Measurements from ENCODE around the gene CFAP68.

The CFAP68 gene

DNA sequence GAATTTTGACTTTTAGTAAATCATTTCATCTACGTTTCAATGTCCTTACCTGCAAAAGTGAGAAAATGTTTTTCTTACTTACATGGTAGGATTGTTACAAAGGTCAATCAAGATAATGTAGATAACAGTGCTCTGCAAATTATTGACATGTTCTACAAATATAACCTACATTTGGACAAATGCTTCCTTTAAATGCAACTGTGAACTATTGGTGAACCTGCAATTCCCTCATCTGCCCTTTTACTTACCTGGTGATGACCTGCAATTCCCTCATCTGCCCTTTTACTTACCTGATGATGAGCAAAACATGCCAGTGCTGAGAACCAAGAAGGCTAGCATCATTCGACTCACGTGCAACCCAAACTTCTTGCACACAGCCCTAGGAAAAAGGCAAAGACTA is 19.1 kb upstream of the CFAP68 start:
- no peak for DNase-seq (ENCODE audit: low read depth)
- H3K4me3 ChIP-seq (ENCODE audit: low read depth, low read length) = no peak overlapping the region
- TF ChIP-seq, protein P1, sequence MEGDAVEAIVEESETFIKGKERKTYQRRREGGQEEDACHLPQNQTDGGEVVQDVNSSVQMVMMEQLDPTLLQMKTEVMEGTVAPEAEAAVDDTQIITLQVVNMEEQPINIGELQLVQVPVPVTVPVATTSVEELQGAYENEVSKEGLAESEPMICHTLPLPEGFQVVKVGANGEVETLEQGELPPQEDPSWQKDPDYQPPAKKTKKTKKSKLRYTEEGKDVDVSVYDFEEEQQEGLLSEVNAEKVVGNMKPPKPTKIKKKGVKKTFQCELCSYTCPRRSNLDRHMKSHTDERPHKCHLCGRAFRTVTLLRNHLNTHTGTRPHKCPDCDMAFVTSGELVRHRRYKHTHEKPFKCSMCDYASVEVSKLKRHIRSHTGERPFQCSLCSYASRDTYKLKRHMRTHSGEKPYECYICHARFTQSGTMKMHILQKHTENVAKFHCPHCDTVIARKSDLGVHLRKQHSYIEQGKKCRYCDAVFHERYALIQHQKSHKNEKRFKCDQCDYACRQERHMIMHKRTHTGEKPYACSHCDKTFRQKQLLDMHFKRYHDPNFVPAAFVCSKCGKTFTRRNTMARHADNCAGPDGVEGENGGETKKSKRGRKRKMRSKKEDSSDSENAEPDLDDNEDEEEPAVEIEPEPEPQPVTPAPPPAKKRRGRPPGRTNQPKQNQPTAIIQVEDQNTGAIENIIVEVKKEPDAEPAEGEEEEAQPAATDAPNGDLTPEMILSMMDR (conservative IDR thresholded peaks at IDR 0.05; ENCODE audit: low read depth, low read length) = no peak

DNA sequence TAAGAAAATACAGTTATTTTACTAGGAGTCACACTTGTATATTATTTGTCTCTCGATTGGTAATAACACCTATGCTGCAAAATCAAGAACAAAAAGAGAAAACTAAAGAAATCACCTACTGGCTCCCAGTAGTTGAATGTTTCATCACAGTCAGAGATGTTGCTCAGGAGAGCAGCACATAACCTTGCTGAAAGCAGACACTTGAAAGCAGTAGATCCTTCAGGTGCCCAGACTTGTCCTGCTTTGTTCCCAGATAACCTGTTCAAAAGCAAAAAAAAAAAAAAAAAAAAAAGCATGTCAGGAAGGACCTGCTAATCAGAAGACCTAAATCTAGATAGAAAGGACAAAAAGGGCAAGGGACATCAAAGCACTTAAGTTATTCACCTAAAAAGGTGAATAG is 9.2 kb upstream of the CFAP68 start:
- no peak for DNase-seq (ENCODE audit: low read depth)
- no peak overlapping the region for H3K4me3 ChIP-seq (ENCODE audit: low read depth, low read length)
- TF ChIP-seq, protein P1 (conservative IDR thresholded peaks at IDR 0.05; ENCODE audit: low read depth, low read length) = no peak

DNA sequence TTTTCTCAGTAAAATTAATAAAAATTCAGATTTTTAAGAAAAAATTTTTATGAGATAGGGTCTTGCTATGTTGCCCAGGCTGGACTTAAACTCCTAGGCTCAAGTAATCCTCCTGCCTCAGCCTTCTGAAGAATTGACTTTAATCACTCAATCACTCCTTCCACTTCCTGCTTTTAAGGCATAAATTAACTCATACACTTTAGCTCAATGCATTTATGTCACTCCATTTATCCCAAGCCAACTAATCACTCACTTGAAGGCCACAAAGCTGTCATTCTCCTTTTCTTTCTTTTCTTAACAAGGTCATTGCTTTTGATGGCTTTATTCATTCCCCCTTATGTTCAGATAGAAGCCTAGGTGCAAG is 8.8 kb upstream of the CFAP68 start:
- no peak for DNase-seq (ENCODE audit: low read depth)
- TF ChIP-seq, protein P1 (conservative IDR thresholded peaks at IDR 0.05; ENCODE audit: low read depth, low read length) = no peak
- H3K4me3 ChIP-seq (ENCODE audit: low read depth, low read length) = peak overlapping the region; percentile 86

DNA sequence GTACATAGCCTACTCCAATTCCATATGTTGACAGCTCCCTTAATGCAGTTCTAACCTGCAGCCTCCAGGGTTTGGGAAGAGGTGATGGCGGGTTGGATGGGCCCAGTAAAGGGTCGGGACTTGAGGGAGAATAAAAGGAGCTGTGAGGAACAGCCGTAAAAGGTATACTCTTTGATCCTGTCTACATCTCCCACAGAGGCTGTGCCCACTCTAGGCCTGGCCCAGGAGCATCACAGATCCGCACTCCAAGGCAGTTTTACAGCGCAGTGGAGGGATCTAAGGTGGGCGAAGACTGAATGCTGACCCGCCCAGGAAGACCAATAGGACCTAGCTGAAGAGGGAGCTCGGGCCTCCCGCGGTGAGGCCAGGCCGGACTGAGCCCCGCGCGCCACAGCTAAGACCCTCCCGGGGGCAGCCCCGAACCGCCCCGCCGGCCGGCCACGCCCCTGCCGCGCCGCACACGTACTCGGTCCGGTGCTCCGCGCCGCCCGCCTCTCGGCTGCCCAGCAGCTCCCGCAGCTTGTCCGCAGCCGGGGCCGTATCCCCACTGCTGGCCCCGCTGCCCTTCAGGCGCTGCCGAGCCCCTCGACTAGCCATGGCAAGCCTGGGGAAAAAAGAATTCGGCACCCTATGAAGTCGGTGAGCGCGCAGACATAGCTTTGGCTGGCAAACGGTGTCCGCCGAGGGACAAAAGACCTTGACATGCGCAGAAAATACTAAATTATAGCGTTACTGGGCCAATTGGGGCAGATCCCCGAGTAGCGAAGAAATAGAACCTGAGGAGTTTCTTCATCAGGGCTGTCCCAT is 8.3 kb upstream of the CFAP68 start, which contains the start of gene ALG9:
Gene ALG9 (minus strand): TSS at position 696 of the 807 bp plus-strand sequence. CDS start 99 bp downstream, at position 597.
- DNase-seq (ENCODE audit: low read depth) = peak; percentile 85
- peak within 1 kb of the TSS; percentile 86 for H3K4me3 ChIP-seq (ENCODE audit: low read depth, low read length)
- TF ChIP-seq, protein P1 (conservative IDR thresholded peaks at IDR 0.05; ENCODE audit: low read depth, low read length) = peak; percentile 52

DNA sequence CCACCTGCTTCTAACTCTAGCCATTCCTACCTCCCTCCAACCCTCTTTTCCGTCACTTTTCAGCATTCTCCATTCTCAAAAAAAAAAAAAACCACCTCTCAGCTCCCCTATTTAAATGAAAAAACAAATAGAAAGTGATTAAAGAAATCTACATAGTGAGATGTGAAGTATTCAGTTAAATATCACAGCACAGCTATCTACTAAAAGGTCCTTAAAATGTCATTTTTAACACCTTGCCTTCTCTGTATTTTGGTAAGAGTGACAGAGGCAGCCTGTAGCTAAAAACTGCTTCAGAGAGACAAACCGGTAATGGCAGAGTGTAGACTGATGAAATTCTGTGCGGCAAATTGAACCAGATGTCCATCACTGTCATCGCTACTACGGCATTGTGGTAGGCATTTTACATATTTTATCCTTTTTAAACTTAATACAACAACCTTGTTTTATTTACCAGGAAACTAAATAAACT is 7.6 kb upstream of the CFAP68 start:
- peak overlapping the region; percentile 86 for H3K4me3 ChIP-seq (ENCODE audit: low read depth, low read length)
- DNase-seq (ENCODE audit: low read depth) = no peak
- TF ChIP-seq, protein P1 (conservative IDR thresholded peaks at IDR 0.05; ENCODE audit: low read depth, low read length) = no peak

DNA sequence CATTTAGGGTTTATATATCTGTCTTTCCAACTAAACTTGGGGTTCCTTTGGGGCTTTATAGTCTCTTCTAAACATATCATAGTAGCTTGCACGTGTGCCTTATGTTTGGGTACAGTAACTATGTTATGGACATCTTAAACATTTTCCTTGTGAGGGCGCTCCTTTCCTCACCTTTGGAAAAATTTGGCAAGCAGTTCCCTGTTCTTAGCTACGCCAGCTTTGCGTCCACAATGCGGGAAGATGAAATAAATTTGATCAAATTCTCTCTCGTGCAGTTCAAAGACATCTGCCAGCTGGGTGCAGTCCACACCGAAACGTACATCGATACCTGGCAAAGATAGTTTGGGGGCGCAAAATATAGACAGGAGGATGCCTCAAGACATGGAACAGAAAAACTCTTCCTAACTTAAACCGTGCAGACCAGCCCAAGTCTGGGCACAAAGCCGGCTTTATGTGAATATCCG is 924 bp upstream of the CFAP68 start:
- peak; percentile 17 for DNase-seq (ENCODE audit: low read depth)
- TF ChIP-seq, protein P1 (conservative IDR thresholded peaks at IDR 0.05; ENCODE audit: low read depth, low read length) = no peak

DNA sequence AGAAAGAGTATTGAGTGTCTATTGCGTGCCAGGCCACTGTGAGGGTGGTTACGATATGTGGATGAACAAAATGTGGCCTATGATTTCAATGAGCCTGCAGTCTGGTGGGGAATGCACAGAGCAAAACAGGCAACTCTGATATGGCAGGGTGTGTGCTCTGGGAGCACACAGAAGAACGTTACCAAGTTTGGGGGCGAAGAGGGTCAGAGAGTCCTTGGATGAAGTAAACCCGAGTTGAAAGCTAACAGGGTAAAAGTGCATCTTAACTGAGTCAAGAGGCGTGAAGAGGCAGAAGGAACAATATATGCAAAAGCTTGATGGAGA is 258 bp downstream of the CFAP68 start:
- DNase-seq (ENCODE audit: low read depth) = no peak
- TF ChIP-seq, protein P1 (conservative IDR thresholded peaks at IDR 0.05; ENCODE audit: low read depth, low read length) = no peak
- H3K4me3 ChIP-seq (ENCODE audit: low read depth, low read length) = peak overlapping the region; percentile 74

More for the DNA sequence above, 924 bp upstream of the CFAP68 start:
- peak overlapping the region; percentile 74 for H3K4me3 ChIP-seq (ENCODE audit: low read depth, low read length)

All from choroid plexus epithelial cell (primary cell).